ENCODE measurements around the gene NAA20.

The NAA20 gene

DNA sequence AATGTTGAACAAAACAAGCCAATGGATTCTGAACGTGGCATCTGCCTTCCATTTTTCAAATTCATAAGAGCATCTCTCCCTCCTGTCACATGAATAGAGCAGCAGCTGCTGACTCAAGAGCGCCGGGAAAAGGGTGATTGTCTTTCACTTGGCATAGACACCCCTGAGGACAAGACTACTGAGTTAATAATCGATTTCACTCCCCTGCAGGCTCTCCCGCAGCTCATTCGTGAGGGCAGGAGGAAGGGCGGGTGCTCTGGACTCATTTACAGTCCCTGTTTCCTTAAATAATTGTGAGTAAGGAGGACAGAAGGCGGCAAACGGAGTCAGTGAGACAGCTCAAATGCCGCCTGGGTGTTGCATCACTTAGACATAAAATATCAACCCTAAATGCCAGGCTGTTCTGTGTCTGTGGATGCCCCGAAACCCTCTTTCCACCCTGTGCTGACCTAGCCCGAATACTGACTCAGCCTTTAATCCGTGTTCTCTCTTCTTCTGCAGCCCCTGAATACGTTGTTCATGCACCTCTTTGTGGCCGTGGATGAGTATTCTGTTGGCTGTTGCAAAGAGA is 56.7 kb downstream of the NAA20 start:
- DNase-seq (ENCODE audit: low read depth, low spot score) = no peak

DNA sequence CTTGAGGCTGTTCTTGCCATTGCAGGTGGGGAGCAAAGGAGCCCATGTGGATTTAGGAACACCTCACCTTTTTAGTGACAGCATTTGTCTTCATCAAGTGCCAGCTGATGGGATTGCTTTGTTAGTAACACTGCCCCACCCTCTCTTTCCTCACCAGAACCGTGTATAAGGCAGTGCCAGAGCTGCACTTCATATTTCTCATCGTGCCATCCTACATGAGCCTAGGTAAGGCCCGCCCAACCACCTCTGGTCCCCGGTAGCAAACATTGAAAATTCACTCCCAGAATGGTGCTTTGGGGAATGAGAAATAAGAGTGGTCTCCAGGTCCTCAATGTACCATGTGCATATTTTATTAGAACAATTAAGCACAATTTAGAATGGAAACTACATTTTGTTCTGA is 57.9 kb downstream of the NAA20 start:
- DNase-seq (ENCODE audit: low read depth, low spot score) = no peak

DNA sequence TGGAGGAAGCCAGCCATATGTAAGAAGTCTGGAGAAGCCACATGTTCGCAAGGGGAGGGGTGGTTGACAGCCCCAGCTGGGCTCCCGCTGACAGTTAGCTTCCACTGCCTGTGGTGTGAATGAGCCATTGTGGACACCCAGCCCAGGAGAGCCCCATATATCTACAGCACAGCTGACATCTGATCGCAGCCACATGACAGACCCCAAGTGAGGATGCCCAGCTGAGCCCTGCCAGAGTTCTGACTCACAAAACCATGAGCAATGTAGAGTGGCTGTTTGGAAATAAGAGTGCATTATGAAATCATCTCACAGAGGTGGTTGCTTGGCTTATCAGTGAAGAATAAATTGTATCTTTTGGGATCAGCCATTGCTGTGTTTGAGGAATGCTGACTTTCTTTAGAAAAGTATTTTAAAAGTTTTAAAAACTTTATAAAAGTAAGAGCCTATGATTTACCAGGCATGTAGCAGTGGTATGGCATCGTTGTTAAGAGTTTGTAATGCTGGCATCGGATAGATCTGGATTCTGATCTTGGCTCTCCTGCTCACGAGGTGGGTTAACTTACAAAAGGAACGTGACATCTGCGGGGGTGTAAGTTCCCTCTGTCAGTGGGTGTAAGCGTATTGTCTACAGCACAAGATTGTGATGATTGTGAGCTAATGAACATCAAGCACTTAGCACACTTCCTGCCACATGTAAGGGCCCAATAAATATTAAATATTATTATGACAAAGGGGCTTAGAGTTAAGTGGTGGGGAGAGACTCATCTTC is 59.3 kb downstream of the NAA20 start:
- no peak for DNase-seq (ENCODE audit: low read depth, low spot score)

DNA sequence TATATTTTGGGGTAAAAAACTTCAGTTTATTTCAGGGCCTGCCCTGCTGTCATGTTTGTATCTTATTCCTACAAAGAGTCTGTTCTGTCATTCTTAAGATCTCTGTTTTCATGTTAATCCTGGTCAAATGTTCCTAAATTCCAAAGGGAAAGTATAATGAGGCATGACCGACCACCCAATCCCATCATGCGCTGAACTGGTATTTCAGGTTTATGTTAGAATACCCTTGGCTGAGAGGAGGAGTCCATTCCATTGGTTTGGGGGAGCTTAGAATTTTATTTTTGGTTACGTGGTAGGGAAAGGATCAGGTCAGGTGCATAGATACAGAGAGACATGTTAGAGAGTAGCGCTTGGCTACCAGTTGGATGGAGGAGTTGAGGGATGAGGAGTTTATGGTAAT is 60.9 kb downstream of the NAA20 start:
- DNase-seq (ENCODE audit: low read depth, low spot score) = no peak

DNA sequence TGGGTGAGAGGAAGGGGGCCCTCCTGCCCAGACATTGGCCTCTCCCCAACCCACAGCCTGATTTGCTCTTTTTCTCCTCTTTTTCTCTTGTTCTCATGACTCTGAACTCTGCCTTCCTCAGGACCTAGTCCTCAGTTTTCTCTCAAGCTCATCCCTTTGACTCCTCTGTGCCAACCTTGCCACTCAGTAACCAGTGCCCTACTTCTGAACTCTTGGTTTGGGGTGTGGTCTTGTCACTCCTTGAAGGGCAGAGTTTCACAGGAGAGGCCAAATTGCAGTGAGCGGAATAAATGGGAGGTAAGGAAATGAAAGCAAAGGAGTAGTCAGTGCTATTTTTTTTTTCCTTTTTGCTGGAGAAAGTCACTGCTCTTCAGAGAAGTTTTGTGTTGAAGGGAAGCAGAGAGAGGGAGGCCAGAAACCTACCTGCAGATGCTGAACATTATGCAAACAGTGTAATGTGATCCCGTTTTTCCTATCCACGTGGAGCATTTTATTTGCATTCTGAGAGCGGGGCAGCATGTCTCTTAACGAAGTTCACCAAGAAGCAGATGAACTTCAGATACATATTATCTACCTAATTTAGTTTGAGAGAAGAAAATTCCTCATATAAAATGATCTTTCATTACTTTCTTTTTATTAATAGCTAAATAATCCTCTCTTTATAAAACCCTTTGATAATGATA is 62.1 kb downstream of the NAA20 start:
- DNase-seq (ENCODE audit: low read depth, low spot score) = no peak

Data from activated CD4-positive, CD25-positive, alpha-beta regulatory T cell treated with anti-CD3 and anti-CD28 coated beads, Interleukin-2, amount 50 U/mL, for 16 hours (primary cell).